HepG2 (cell line): Measurements from ENCODE around the gene ATXN7L2. TPM values are rescaled to one million over a fixed set of nuclear protein-coding genes. Genes with fewer than 3 reads are reported as not detected.
A peak's percentile ranks its signal among the peaks of the same experiment; 100 is the strongest.

ENCODE experiments used
- AHR ChIP-seq: IDR thresholded peaks from 2 replicates; pipeline ENCODE4 v1.6.1; 2018; ENCODE audit warnings: missing genetic modification reagents, missing compliant biosample characterization
- BHLHE40 ChIP-seq: IDR thresholded peaks from 2 replicates; pipeline ENCODE4 v1.6.1; 2011; ENCODE audit warnings: low read length, improper control_type of control experiment
- CBX1 ChIP-seq: IDR thresholded peaks from one replicate; pipeline ENCODE4 v1.6.1; 2016; ENCODE audit warnings: antibody characterized with exemption, low read depth
- CCAR2 ChIP-seq: fragments of 200-400 bp; formaldehyde crosslinking; optimal IDR thresholded peaks from 2 replicates; pipeline ENCODE3; 2018; ENCODE audit warnings: low read depth, mild to moderate bottlenecking, low read length, moderate library complexity
- ERF ChIP-seq: IDR thresholded peaks from 2 replicates; pipeline ENCODE4 v1.6.1; 2018; ENCODE audit warnings: missing biosample characterization, missing genetic modification reagents
- FOXK2 ChIP-seq: fragments of 450-650 bp; IDR thresholded peaks from 2 replicates; pipeline ENCODE4 v1.6.1; 2016
- JUND ChIP-seq: sonication (generic); formaldehyde crosslinking; IDR thresholded peaks from 2 replicates; pipeline ENCODE4 v1.8.0; 2022; ENCODE audit warnings: mild to moderate bottlenecking, missing genetic modification reagents
- KLF11 ChIP-seq: IDR thresholded peaks from 2 replicates; pipeline ENCODE4 v1.6.1; 2016; ENCODE audit warnings: missing compliant biosample characterization
- MED13 ChIP-seq: sonication (generic); formaldehyde crosslinking; IDR thresholded peaks from 2 replicates; pipeline ENCODE4 v1.5.0; 2020; ENCODE audit warnings: missing genetic modification reagents
- NR2F1 ChIP-seq, 2 experiments: fragments of 450-650 bp in 1 of 2; formaldehyde crosslinking in 1 of 2; IDR thresholded peaks; 2 replicates each; pipeline versions ENCODE4 v1.5.0 to v1.6.1; 2016 to 2020; ENCODE audit warnings: mild to moderate bottlenecking in 1 of 2, missing compliant biosample characterization in 1 of 2, missing genetic modification reagents in 1 of 2, moderate library complexity in 1 of 2
- POLR2AphosphoS2 ChIP-seq: IDR thresholded peaks from 2 replicates; pipeline ENCODE4 v1.6.1; 2011; ENCODE audit warnings: low read depth, low read length, improper control_type of control experiment
- SIX1 ChIP-seq: sonication (generic); formaldehyde crosslinking; IDR thresholded peaks from 2 replicates; pipeline ENCODE4 v1.4.0; 2020; ENCODE audit warnings: missing genetic modification reagents, borderline replicate concordance
- YEATS2 ChIP-seq: sonication (generic); formaldehyde crosslinking; IDR thresholded peaks from 2 replicates; pipeline ENCODE4 v1.4.0; 2020; ENCODE audit warnings: missing genetic modification reagents, borderline replicate concordance
- YY1 ChIP-seq: IDR thresholded peaks from 2 replicates; pipeline ENCODE4 v1.6.1; 2011; ENCODE audit warnings: low read length, low read depth, moderate library complexity, mild to moderate bottlenecking; ENCODE audit not compliant: insufficient read depth, insufficient replicate concordance
- ZC3H13 ChIP-seq: sonication (generic); formaldehyde crosslinking; IDR thresholded peaks from 2 replicates; pipeline ENCODE4 v1.8.1; 2023; ENCODE audit warnings: mild to moderate bottlenecking, missing genetic modification reagents, moderate library complexity
- ZNF138 ChIP-seq: sonication (generic); formaldehyde crosslinking; IDR thresholded peaks from 2 replicates; pipeline ENCODE4 v1.5.0; 2020; ENCODE audit warnings: mild to moderate bottlenecking, low read depth, missing genetic modification reagents
- ZNF232 ChIP-seq: sonication (generic); formaldehyde crosslinking; IDR thresholded peaks from 2 replicates; pipeline ENCODE4 v1.4.0; 2020; ENCODE audit warnings: missing genetic modification reagents, borderline replicate concordance
- ZNF235 ChIP-seq: sonication (generic); formaldehyde crosslinking; IDR thresholded peaks from 2 replicates; pipeline ENCODE4 v1.8.1; 2023; ENCODE audit warnings: mild to moderate bottlenecking, missing genetic modification reagents, borderline replicate concordance
- ZNF264 ChIP-seq: sonication (generic); formaldehyde crosslinking; IDR thresholded peaks from 2 replicates; pipeline ENCODE4 v1.4.0; 2020; ENCODE audit warnings: missing genetic modification reagents
- ZNF382 ChIP-seq: sonication (generic); formaldehyde crosslinking; IDR thresholded peaks from 2 replicates; pipeline ENCODE4 v1.5.0; 2020; ENCODE audit warnings: missing genetic modification reagents, mild to moderate bottlenecking, borderline replicate concordance
- ZNF557 ChIP-seq: sonication (generic); formaldehyde crosslinking; IDR thresholded peaks from 2 replicates; pipeline ENCODE4 v1.4.0; 2020; ENCODE audit warnings: missing genetic modification reagents
- ZNF614 ChIP-seq: IDR thresholded peaks from 2 replicates; pipeline ENCODE4 v1.6.1; 2018; ENCODE audit warnings: missing biosample characterization, missing genetic modification reagents, inconsistent platforms, borderline replicate concordance
- ZSCAN31 ChIP-seq: sonication (generic); formaldehyde crosslinking; IDR thresholded peaks from 2 replicates; pipeline ENCODE4 v1.5.0; 2020; ENCODE audit warnings: low read depth, mild to moderate bottlenecking, missing genetic modification reagents
- ZSCAN9 ChIP-seq: IDR thresholded peaks from 2 replicates; pipeline ENCODE4 v1.6.1; 2016; ENCODE audit warnings: borderline replicate concordance
- polyA plus RNA-seq, 8 experiments: library from polyadenylated mRNA; depleted of rRNA in 3 of 8; stranded (reverse) in 7 of 8; unstranded in 1 of 8; fragments of >200 nt; fragmentation: Illumina TruSeq in 4 of 8; extraction: Trizol in 4 of 8; gene quantifications; 2 replicates each; pipeline versions ENCODE4 v1.2.1 to v1.2.3, GENCODE V29; 2011 to 2016; ENCODE audit warnings: low read depth in 4 of 8, missing spikeins in 1 of 8, mixed read lengths in 1 of 8; ENCODE audit not compliant: insufficient read depth in 1 of 8
- total RNA-seq, 5 experiments: library from RNA; depleted of rRNA; stranded (reverse); fragments of >200 nt; fragmentation: Illumina TruSeq; extraction: Trizol; gene quantifications; 2 replicates each; pipeline ENCODE4 v1.2.3, GENCODE V29; 2016; ENCODE audit warnings: low read depth in 1 of 5
- TF ChIP-seq, protein P1 (sequence below): sonication (generic); formaldehyde crosslinking; IDR thresholded peaks from 2 replicates; pipeline ENCODE4 v1.4.0; 2020; ENCODE audit warnings: mild to moderate bottlenecking, missing genetic modification reagents
- TF ChIP-seq, protein P2 (sequence below): sonication (generic); formaldehyde crosslinking; IDR thresholded peaks from 2 replicates; pipeline ENCODE4 v1.5.0; 2020; ENCODE audit warnings: missing genetic modification reagents
- TF ChIP-seq, protein P3 (sequence below): sonication (generic); formaldehyde crosslinking; IDR thresholded peaks from 2 replicates; pipeline ENCODE4 v1.5.0; 2020; ENCODE audit warnings: missing genetic modification reagents
- TF ChIP-seq, protein P4 (sequence below): sonication (generic); formaldehyde crosslinking; IDR thresholded peaks from 2 replicates; pipeline ENCODE4 v1.4.0; 2020; ENCODE audit warnings: missing genetic modification reagents

Gene ATXN7L2
- total and polyA plus RNA-seq, 2 of the 13 experiments (the other 11 are each of a cell fraction or from before 2014, with no cell fraction given) = 2.7 to 2.8 TPM

DNA sequence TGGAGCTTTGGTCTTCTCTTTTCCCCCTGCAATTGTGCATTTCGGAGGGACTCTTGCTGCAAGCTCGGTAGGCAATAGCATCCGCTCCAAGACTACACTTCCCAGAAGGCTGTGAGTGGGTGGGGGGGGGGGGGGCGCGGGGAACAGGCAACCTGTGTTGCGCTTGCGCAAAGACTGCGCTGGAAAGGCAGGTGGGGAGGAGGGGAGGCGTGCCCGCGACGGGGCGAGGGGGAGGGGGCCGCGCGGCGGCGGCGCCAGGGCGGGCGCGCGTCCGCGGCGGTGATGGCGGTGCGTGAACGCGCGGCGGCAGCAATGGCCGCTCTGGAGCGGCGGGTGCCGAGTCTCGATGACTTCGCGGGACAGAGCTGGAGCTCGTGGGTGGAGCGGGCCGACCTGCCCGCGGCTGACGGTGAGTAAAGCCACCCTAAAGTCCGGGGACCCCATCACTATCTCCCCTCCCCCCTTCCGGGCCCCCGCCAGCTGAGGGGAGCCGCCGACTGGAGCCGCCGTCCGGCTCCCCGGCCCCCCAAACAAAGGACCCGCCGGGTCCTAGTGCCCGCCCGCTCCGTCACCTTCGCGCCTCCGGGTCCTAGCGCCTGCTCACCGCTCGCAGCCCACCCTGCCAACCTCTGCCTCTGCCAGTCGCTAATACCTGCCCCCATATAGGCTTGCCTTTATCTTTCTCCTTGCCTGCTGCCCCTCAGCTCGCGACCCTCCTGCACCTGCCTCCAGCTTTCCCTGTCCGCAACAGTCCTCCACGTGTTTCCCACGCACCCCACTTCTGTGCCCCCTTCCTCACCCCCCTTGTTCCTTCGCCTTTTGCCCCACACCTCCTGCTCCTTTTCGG lies at the start of gene ATXN7L2 (continued):
- no peak for TF ChIP-seq NR2F1 (CRISPR knock-in tag; IDR thresholded peaks at IDR 0.05)
- no peak for TF ChIP-seq ZNF382 (CRISPR knock-in tag)
- TF ChIP-seq ZNF232 (CRISPR knock-in tag) = peak; percentile 75
- peak; percentile 69; the same call in 1 of the 2 replicates for TF ChIP-seq ERF (CRISPR knock-in tag)
- TF ChIP-seq CBX1 = no peak
- TF ChIP-seq ZNF138 (CRISPR knock-in tag) = no peak
- TF ChIP-seq POLR2AphosphoS2 = no peak
- peak; percentile 97 for TF ChIP-seq YY1
- TF ChIP-seq, protein P1, sequence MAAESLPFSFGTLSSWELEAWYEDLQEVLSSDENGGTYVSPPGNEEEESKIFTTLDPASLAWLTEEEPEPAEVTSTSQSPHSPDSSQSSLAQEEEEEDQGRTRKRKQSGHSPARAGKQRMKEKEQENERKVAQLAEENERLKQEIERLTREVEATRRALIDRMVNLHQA (CRISPR knock-in tag) = no peak
- TF ChIP-seq ZNF264 (CRISPR knock-in tag) = 0 out of 2 replicates have a peak, but pooled peaks have one; percentile 34
- no peak for TF ChIP-seq SIX1 (CRISPR knock-in tag)
- TF ChIP-seq ZNF235 = no peak
- no peak for TF ChIP-seq BHLHE40
- 0 out of 2 replicates have a peak, but pooled peaks have one; percentile 63 for TF ChIP-seq ZC3H13 (CRISPR knock-in tag)
- TF ChIP-seq ZNF614 (CRISPR knock-in tag) = peak; percentile 30; the same call in 1 of the 2 replicates
- TF ChIP-seq MED13 = peak; percentile 42; the same call in 1 of the 2 replicates
- no peak for TF ChIP-seq CCAR2
- no peak for TF ChIP-seq FOXK2
- TF ChIP-seq, protein P2, sequence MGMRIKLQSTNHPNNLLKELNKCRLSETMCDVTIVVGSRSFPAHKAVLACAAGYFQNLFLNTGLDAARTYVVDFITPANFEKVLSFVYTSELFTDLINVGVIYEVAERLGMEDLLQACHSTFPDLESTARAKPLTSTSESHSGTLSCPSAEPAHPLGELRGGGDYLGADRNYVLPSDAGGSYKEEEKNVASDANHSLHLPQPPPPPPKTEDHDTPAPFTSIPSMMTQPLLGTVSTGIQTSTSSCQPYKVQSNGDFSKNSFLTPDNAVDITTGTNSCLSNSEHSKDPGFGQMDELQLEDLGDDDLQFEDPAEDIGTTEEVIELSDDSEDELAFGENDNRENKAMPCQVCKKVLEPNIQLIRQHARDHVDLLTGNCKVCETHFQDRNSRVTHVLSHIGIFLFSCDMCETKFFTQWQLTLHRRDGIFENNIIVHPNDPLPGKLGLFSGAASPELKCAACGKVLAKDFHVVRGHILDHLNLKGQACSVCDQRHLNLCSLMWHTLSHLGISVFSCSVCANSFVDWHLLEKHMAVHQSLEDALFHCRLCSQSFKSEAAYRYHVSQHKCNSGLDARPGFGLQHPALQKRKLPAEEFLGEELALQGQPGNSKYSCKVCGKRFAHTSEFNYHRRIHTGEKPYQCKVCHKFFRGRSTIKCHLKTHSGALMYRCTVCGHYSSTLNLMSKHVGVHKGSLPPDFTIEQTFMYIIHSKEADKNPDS = no peak
- no peak for TF ChIP-seq KLF11 (CRISPR knock-in tag)
- TF ChIP-seq, protein P3, sequence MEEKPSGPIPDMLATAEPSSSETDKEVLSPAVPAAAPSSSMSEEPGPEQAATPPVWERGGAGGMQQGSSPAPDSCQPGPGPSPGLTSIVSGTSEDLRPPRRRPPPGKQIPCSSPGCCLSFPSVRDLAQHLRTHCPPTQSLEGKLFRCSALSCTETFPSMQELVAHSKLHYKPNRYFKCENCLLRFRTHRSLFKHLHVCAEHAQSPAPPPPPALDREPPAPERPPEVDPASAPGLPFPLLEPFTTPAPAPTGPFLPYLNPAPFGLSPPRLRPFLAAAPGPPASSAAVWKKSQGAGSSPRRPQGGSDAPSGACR (CRISPR knock-in tag) = peak; percentile 95; the same call in 1 of the 2 replicates
- TF ChIP-seq, protein P4, sequence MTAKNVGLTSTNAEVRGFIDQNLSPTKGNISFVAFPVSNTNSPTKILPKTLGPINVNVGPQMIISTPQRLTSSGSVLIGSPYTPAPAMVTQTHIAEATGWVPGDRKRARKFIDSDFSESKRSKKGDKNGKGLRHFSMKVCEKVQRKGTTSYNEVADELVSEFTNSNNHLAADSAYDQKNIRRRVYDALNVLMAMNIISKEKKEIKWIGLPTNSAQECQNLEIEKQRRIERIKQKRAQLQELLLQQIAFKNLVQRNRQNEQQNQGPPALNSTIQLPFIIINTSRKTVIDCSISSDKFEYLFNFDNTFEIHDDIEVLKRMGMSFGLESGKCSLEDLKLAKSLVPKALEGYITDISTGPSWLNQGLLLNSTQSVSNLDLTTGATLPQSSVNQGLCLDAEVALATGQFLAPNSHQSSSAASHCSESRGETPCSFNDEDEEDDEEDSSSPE = no peak
- TF ChIP-seq JUND (CRISPR knock-in tag) = peak; percentile 47; the same call in 1 of the 2 replicates
- TF ChIP-seq ZSCAN31 (CRISPR knock-in tag) = no peak
- TF ChIP-seq YEATS2 (CRISPR knock-in tag) = no peak
- 0 out of 2 replicates have a peak, but pooled peaks have one; percentile 29 for TF ChIP-seq ZSCAN9 (CRISPR knock-in tag)
- peak; percentile 76; the same call in 1 of the 2 replicates for TF ChIP-seq AHR (CRISPR knock-in tag)
- TF ChIP-seq ZNF557 (CRISPR knock-in tag) = no peak
